WTC11 (cell line): ENCODE results near the gene UCHL3. TPM values are rescaled to one million over a fixed set of nuclear protein-coding genes. Genes with fewer than 3 reads are reported as not detected.

Experiments
- ATAC-seq: fragments of 200-7000 bp; cut with Tn5 transposase; 2 replicates; pipeline ENCODE4 v1.10.0; 2021; ENCODE audit warnings: mild to moderate bottlenecking, moderate library complexity
- CTCF ChIA-PET: fragments of 300-600 bp; sonication (Branson Sonifier 250); formaldehyde crosslinking; loops from one replicate; lab custom pipeline; 2021; ENCODE audit warnings: antibody characterized with exemption; lab: Charles Lee
- POLR2A ChIA-PET: fragments of 350-600 bp; sonication (Branson Sonifier 250); formaldehyde crosslinking; loops from one replicate; lab custom pipeline; 2021; ENCODE audit warnings: antibody characterized with exemption; lab: Charles Lee
- DNase-seq: peaks from one replicate; pipeline ENCODE4 v3.0.0; 2021; ENCODE audit warnings: low spot score
- H3K27ac Mint-ChIP-seq: 2 replicates; pipeline ENCODE4 v1.8.0; 2021; ENCODE audit warnings: mixed read lengths
- H3K27me3 Mint-ChIP-seq: 2 replicates; pipeline ENCODE4 v1.8.0; 2021; ENCODE audit warnings: low read depth, mild to moderate bottlenecking, moderate library complexity, mixed read lengths
- H3K36me3 Mint-ChIP-seq: 2 replicates; pipeline ENCODE4 v1.8.0; 2021; ENCODE audit warnings: mixed read lengths
- H3K4me1 Mint-ChIP-seq: 2 replicates; pipeline ENCODE4 v1.8.0; 2022; ENCODE audit warnings: mixed read lengths
- H3K4me3 Mint-ChIP-seq: 2 replicates; pipeline ENCODE4 v1.8.0; 2021; ENCODE audit warnings: mild to moderate bottlenecking, moderate library complexity, mixed read lengths
- H3K9me3 Mint-ChIP-seq: 2 replicates; pipeline ENCODE4 v1.8.0; 2021; ENCODE audit warnings: mixed read lengths
- ARID4B ChIP-seq: sonication (generic); formaldehyde crosslinking; IDR thresholded peaks from 2 replicates; pipeline ENCODE4 v1.8.0; 2023; ENCODE audit warnings: missing genetic modification reagents, mild to moderate bottlenecking, borderline replicate concordance
- CREB1 ChIP-seq: sonication (generic); formaldehyde crosslinking; IDR thresholded peaks from 2 replicates; pipeline ENCODE4 v1.8.0; 2023; ENCODE audit warnings: mild to moderate bottlenecking, missing genetic modification reagents
- CREM ChIP-seq: sonication (generic); formaldehyde crosslinking; IDR thresholded peaks from 2 replicates; pipeline ENCODE4 v1.8.1; 2022; ENCODE audit warnings: mild to moderate bottlenecking, missing genetic modification reagents, moderate library complexity
- GRHL2 ChIP-seq: fragments of 250-450 bp; sonication (Bioruptor Pico); IDR thresholded peaks from 2 replicates; pipeline ENCODE4 v1.8.0; 2022; ENCODE audit warnings: mild to moderate bottlenecking, moderate library complexity; ENCODE audit not compliant: insufficient replicate concordance, severe bottlenecking
- HMGA2 ChIP-seq: fragments of 250-450 bp; sonication (Bioruptor Pico); IDR thresholded peaks from 2 replicates; pipeline ENCODE4 v1.4.0; 2021; ENCODE audit warnings: mild to moderate bottlenecking, moderate library complexity
- HMGXB4 ChIP-seq: sonication (generic); formaldehyde crosslinking; IDR thresholded peaks from 2 replicates; pipeline ENCODE4 v1.8.1; 2023; ENCODE audit warnings: mild to moderate bottlenecking, moderate library complexity, missing genetic modification reagents
- MLX ChIP-seq: sonication (generic); formaldehyde crosslinking; IDR thresholded peaks from 2 replicates; pipeline ENCODE4 v1.8.1; 2023; ENCODE audit warnings: mild to moderate bottlenecking, missing genetic modification reagents, moderate library complexity
- ZNF396 ChIP-seq: fragments of 250-450 bp; sonication (Bioruptor Pico); IDR thresholded peaks from 2 replicates; pipeline ENCODE4 v1.8.0; 2021; ENCODE audit warnings: mild to moderate bottlenecking, moderate library complexity, borderline replicate concordance
- total RNA-seq: library from RNA; stranded (reverse); gene quantifications from 3 replicates; pipeline ENCODE4 v1.2.3, GENCODE V29; 2021

The UCHL3 gene
- total RNA-seq, 1 experiment from 2014 or later, result 46.9 TPM

- TF ChIP-seq CREB1 (no peak), HMGXB4 (CRISPR knock-in tag) (no peak), MLX (no peak)
- ChIA-PET POLR2A (no interaction called here), CTCF (no interaction called here)
- peaks cover 19% of the 10 kb centered on the region for H3K4me1 Mint-ChIP-seq
- H3K4me3 Mint-ChIP-seq, result no peak overlapping the region
- ATAC-seq (no peak), DNase-seq (no peak)
- no peaks in the 10 kb centered on the region for H3K36me3 Mint-ChIP-seq
- no peaks in the 10 kb centered on the region for H3K9me3 Mint-ChIP-seq
- no peak overlapping the region for H3K27ac Mint-ChIP-seq
- H3K27me3 Mint-ChIP-seq, result no peaks in the 10 kb centered on the region
Observed at GRCh38 chr13:75645141-75645540, 95.5 kb downstream of the UCHL3 start.

- CTCF ChIA-PET, result interaction anchor here (0.6 to 1.1 kb wide), 2 partner anchors 38 to 599 kb away, joined by 3 read pairs; no protein-coding TSS in a partner anchor
Observed at GRCh38 chr13:75647126-75647784, 97.7 kb downstream of the UCHL3 start.

More at GRCh38 chr13:75647126-75647784, 97.7 kb downstream of the UCHL3 start:
- Mint-ChIP-seq H3K4me3 (no peak overlapping the region), H3K4me1 (peaks cover 4% of the 10 kb centered on the region), H3K27me3 (no peaks in the 10 kb centered on the region), H3K9me3 (no peaks in the 10 kb centered on the region), H3K27ac (no peak overlapping the region), H3K36me3 (no peaks in the 10 kb centered on the region)
- DNase-seq (no peak), ATAC-seq (no peak)
- POLR2A ChIA-PET, result no interaction called here
- TF ChIP-seq HMGA2 (CRISPR knock-in tag) (no peak), ZNF396 (CRISPR knock-in tag) (no peak), CREM (CRISPR knock-in tag) (no peak), GRHL2 (CRISPR knock-in tag) (no peak), HMGXB4 (CRISPR knock-in tag) (no peak), ARID4B (CRISPR knock-in tag) (no peak)
